HG03342 (cell line): ENCODE results near the gene SPAG17.

Experiments used
- ATAC-seq: cut with Tn5 transposase; IDR thresholded peaks from one replicate; pipeline ENCODE4 v1.9.1; 2021; ENCODE audit warnings: mild to moderate bottlenecking, moderate library complexity; ENCODE audit not compliant: unreplicated experiment

Gene SPAG17

DNA sequence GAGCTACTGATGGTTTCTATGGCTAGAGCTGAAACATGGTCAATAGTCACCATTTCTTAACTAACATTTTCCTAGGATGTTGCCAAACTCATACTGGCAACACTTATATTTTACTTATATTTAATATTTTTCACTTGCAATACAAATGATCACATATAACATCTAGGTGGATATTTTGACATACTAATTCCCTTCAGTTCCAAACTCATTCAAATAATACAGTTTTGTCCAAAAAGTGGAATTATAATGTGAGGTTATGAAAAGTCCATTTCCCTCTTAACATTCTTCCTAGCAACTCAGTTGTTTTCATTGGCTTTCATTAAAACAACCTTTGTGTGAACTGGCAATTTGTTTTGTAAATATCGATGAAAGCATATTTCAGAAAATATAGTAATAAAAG, 16.0 kb downstream of the SPAG17 start:
- ATAC-seq: no peak

DNA sequence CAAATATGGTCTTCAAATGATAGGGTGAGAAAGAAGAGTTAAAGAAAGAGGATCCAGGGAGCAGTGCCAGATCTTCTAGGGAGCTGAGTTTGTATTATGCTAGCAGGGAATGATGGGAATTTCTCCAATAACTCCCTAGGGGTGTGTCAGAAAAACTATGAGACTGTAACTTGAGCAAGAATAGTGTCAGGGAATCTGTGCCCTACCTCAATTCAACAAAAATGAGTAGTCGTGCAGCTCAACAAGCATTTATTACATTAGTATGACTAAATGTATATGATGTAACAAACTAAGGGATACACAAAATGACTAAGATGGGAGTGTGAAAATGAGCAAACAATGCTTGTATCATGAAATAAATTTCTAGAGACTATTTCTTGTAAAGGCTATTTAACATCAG, 24.2 kb downstream of the SPAG17 start:
- ATAC-seq: no peak

DNA sequence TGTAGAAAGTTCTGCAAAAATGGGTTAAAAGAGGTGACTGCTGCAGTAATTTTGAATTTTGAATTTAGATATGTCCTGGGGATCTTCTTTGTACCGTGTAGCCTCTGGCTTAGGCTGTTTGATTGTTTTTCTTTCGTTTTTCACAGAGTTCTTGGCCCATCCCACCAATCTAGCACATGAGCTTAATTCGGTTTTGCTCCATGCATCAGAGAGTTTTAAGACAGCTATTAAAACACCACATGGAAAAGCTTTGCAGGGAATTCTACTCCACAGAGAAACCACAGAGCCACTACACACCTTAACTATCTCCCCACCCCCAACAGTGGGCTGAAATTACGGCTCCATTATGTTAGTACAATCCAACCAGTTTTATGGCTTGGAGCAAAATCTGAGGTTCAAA, 25.5 kb downstream of the SPAG17 start:
- no peak for ATAC-seq

DNA sequence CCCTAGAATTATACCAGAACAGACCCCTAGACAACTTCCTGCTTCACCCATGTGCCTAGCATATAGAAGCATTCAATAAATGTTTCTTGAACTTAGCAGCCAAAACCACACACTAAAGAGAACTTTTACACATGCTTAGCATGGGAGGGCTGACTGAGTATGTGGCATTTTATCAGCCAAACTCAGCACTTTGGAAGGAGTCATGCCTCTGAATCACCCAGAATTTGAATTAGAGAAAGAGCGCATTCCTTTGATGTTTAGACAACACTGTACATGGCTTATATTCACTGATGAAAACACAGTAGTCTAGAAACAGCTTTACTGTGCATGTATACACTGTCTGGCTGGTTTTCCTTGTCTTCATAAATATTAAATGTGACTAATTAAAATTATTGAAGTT, 26.1 kb downstream of the SPAG17 start:
- no peak for ATAC-seq

DNA sequence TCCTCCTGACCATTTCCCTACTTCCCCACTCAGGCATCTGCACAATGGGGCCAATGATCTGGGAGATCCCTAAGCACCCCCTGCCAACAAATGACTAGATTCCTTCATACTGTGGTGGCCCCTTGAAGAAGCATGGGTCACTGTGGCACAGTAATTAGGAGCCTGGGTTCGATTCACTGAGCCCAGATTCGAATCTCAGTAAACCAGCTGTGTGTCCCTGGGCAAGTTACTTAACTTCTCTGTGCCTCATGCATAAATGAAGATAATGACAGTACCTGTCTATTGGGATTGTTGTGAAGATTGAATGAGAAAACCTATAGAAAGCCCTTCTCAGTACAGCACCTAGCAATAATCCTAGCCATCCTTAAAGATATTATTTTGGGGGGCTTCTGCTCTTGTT, 27.5 kb downstream of the SPAG17 start:
- ATAC-seq: no peak

DNA sequence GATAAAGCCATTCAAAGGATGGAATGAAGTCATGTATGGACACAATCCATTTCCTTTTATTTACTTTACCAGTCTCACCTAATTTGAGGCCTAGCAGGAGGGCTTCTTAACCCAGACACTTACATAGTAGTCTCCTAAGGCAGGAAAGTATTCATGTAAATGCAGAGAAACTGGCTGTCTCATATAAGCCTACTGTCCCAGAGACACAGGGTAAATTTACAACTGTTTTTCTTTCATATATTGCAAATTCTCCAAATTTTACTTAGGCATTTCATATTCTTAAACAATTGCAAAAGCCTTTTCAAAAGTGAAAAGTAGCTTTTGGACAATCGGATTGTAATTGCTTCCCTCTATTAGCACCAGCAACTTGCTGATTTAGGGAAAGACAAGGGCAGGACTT, 29.9 kb downstream of the SPAG17 start:
- no peak for ATAC-seq

DNA sequence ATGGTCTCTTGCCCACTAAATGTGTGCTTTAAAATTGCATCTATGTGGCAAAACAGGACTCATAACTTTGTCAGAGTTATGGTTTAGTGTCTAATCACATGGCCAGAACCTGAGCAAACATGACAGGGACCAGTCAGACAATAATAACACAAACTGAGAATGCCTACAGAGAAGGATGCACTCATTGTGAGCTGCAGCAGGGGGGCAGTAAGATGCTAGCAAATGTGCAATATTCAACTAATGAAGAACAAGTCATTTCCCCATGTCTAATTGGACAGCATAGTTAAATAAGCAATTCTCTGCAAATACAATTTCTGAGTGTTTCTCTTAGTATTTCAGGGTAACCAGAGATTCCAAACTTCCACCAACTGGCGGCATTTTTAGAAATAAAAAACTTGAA, 30.8 kb downstream of the SPAG17 start:
- no peak for ATAC-seq

DNA sequence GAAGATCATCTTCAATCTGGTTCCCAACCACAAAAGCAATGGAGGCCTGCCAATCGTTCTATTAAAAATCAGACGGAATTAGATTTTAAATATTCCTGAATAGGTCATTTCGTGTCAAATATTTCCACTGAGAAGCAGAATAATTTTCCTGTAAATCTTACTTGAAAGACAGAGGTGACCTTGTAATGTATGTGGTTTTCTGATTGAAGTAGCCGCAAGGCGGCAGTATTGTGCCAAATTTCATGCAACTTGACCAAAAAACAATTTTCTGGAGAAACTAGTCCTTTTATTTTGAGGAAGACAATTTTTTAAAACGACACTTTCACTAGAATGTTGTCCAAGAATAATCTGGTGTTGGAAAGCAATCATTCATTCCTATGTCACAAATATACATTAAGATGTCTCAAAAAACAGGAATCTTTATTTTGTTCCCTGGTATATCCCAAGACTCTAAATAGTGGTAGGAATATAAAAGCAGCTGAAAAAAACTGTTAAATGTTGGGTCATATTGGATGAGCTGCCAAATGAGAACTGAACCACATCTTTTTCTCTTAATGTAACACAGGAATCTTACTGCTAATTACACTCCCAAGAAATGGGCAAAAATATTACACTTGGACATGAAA, 33.6 kb downstream of the SPAG17 start:
- no peak for ATAC-seq

DNA sequence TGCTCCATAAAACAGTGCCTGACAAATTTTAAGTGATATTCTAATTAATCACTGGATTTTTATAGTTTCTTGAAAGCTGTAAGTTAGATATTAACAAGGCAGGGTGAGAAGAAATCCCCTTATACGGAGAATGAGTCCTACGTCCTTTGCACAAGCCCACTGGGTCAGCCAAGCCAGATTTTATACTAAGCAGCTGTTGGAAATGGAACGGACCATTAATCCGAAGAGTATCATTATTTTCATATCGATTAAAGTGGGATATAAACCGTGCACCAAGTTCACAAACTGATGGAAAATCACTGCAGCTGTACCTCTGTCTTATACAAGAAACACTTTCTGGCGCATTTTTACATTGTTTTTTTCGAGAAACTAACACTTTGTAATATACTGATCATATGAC, 35.2 kb downstream of the SPAG17 start:
- no peak for ATAC-seq

DNA sequence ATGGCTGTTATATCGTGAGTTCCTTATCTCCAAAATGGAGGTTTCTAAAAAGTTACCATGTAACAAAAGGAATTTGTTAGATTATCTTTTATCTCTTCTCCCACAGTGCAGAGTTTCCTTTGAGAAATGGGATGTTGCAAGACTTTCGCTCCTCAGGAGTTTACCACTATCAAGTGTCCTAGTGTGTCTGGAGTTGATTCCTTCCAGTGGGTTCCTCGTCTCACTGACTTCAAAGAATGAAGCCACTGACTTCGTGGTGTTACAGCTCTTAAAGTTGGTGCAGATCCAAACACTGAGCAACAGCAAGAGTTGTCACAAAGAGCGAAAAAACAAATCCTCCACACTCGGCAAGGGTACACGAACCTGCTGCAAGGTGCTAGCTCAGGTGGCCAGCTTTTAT, 37.0 kb downstream of the SPAG17 start:
- ATAC-seq: no peak

DNA sequence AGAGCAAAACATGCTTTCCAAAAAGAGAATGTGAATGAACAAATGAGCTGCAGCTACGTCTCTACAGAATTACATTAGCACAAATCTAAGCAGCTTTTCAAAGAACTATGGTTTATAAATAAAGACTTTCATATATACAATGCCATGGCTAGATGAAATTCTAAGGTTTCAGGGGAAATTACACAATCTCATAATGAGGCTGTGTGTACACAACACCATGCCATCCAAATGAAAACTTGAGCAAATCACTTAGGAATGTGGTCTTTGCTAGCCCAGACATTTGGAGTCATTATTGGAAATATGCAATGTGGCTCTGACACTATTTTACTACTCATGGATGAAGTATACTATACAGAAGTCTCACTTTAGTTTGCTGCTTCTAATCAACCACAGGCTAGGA, 37.5 kb downstream of the SPAG17 start:
- ATAC-seq: no peak

DNA sequence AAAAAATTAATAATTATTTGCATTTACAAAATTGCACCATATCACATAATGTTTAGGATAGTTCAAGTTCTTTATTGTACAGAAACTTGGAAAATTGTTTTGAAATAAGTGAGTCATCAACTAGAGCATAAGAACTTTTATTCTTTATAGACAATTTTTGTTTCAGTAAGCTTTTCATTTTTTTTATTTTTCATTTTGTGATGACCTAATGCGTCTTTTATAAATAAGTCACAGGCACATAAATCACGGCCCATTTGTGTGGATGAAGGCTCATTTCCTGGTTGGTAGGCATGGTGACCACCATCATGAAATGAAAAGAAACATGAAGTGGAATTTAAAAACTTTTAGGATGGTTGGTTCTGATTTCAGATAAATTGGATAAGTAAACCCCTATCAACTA, 39.3 kb downstream of the SPAG17 start:
- no peak for ATAC-seq

DNA sequence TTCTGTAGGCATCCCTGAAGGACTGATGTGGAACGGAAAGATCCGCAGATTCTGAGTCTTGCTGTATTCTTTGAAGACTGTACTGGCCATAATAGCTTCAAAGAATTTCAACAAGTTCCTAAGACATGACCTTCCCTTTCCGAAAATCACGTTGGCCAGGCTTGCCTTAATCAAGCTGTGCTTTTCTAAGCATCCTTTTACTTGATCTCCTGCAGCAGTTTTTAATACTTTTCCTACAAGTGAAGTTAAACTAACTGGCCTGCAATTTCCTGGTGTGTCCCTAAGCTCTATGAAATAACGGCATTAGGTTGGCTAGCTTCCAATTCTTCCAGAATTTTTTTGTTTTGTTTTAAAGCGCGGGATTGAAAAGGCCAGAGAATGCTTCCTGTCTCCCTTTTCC, 40.3 kb downstream of the SPAG17 start:
- no peak for ATAC-seq

DNA sequence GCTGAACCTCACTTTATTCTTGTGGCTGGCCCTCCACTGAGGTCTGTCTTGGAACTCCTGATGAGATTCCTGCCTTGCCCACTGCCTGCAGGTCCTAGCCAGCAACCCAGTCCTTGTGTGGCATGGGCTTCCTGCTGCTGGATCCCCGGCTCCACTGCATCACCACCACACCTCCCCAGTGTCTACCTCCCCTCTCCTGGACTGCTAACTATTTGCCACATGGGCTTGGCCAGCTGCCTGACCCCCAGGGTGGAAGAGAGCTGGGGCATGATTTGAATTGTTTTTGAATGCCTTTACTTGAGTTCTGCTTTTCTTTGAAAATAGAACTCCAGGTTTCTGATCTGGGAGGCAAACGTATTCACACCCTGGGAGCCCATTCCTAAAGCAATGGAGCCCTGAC, 41.2 kb downstream of the SPAG17 start:
- ATAC-seq: no peak

DNA sequence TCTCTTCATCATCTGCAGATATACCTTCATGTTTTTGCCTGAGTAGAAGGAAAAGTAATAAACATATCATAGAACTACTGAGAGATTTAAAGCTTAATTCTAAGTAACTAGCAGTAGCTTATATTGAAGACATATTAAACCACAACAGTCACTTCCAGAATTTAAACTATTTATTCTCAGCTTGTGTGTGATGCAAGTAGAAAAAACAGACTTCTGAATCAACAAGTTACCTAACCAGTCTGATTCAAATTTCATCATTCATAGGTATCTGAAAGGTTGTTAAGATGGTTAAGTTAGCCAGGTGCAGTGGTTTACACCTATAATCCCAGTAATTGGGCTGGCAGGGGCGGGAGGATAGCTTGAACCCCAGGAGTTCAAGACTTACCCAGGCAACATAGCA, 41.9 kb downstream of the SPAG17 start:
- ATAC-seq: no peak

DNA sequence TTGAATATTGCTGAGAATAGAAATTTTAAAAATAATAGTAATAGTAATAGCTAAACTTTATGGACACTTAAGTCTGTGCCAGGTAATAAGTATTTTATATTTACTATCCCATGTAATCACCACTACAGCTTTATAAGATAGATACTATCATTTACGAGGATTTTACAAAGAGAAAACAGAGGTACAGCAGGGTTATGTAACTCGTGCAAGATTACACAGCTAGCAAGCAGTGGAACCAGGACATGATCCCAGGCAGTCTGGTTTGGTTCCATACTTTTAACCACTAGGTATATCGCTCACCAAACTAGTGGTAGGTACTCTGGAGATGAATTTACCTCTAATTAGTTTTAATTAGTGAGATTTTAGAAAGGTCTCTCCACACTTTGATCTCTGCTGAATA, 42.5 kb downstream of the SPAG17 start:
- ATAC-seq: no peak

DNA sequence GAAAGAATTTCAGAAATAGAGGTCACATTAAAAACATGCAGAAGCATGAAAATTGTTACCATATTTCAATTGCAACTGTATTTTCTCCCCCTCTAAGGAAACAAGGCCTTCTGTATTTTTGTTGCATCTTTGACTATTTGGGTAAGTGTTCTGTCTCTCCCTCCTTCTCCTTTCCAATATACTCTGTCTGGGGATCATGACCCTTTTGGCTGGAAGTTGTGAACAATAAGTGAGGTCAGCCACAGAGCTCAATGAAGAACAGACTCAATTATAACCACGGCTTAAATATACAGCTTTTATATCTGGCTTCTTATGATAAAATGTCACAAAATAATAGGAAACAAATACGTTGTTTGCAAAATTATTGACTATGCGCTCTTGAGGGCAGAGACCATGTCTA, 47.1 kb downstream of the SPAG17 start:
- no peak for ATAC-seq

DNA sequence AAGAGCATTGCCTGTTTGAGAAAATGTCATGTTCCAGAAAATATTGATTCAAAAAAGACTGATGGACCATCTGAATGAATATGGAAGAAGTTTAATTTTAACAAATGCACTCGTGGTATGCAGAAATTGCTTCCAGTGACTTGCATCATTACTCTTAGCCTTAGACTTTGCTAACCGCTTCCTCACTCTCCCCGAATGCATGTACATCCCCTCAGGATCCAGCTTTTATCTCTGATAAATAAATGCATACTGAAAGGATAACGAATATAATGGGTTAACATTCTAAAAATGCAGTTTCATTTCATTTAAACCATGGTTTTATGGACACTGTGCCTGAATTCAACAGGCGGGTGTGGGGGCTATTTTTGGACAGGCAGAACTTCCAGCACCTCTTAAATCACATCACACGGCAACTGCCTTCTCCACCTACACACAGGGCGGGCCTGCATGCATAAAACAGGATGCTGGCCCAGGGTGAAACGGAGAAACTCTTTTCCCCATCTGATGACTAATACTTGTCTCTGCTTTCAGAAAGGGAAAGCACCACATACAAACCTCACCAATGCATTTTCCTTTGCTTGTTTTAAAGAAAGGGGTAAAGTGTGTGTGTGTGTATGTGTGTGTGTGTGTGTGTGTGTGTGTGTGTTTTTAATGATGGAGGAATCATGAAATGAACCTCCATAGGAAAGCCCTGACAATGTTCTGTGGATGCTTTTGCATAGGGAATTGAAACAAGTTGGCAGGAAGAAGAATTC, 48.7 kb downstream of the SPAG17 start:
- peak; percentile 100 for ATAC-seq

DNA sequence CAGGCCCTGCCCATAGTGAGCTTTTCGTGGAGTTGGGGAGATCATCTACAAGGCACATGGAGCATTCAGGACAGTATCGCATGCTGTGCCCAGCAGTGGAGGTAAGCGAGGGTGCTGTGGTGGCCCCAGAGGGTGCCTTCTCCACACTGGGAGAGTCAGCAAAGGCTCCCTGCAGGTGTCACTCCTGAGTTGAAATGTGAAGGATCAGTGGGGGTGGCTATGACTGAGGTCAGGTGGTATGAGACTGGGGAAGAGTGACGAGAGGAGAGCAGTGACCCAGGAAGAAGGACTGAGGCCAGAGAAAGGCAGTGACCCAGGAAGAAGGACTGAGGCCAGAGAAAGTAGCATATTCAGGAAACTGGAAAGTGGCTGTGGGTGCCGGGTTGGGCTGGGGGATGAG, 53.0 kb downstream of the SPAG17 start:
- no peak for ATAC-seq

DNA sequence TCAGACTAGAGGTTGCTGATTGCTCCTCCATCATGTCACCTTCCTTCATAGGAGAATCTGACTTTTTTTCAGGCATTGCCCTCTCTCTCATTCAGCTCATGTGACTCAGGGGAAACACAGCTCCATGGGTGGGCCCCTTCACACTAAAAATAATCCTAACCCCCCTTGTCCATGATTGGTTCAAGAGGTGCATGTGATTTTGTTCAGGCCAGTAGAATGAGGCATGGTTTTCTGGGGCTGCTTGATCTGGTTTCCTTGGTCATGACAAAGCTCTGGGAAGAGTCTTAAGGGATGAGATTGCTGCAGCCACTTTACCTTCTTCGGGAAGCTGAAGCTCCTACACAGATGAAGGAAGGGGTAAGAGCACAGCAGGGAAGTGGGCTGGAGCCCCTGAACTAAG, 56.3 kb downstream of the SPAG17 start:
- no peak for ATAC-seq

DNA sequence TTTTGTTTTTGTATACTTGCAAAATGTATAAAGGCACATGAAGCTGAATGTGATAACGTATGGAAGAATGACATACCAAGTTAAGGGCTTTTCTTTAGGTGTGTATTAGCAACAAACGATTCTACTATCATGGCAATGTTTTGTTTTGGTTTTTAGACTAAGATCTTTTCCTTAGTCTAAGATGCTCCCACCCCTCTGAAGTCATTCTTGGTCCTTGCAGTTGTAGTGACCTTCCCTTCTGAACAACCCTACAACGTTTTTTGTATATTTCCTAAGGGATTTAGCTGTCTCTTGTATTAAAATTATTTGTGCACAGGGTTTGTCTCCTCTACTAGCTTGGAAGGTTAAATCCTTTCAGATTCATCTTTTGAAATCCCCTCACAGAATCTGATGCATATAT, 61.0 kb downstream of the SPAG17 start:
- no peak for ATAC-seq

DNA sequence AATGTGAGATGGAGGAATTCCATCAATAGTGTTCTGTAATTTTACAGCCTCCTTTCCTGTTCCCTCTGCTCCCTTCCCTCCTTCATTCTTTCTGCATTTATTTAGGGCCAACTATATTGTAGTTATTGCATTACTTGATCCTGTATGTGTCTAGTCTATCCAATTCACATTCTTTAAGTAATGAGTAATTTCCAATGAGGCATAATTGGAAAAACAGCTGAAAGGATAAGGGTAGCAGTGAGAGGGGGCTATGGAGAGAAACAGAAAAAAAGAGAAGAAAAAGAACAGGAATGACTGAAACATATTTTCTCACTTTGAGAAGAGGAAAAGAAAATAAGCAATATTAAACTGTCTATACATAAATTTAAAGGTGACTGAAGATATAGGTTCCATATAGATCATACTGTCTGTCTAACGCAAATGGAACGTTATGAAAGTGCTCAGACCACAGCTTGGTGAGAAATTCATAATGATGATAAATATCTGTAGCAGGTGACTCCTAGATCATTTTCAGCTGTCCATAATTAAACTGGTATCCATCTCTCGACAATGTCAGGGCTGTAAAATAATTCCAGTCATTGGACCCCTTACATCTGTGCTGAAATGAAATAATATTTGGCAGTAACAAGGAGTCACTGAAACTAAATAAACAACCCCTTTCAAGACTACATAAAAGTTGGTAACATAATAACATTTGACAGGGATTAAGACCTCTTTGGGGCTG, 61.8 kb downstream of the SPAG17 start:
- ATAC-seq: no peak
